HG02938 (cell line): ENCODE results near the gene TIAM2.
A peak's percentile ranks its signal among the peaks of the same experiment; 100 is the strongest.

Source experiments
- ATAC-seq: cut with Tn5 transposase; IDR thresholded peaks from one replicate; pipeline ENCODE4 v1.9.1; 2021; ENCODE audit warnings: mild to moderate bottlenecking, moderate library complexity; ENCODE audit not compliant: unreplicated experiment

TIAM2 gene

GRCh38 chr6:155023717-155024116, 28.6 kb downstream of the TIAM2 start:
- ATAC-seq, result no peak

- ATAC-seq, result no peak
Measured at GRCh38 chr6:155024391-155025027, 29.4 kb downstream of the TIAM2 start.

- no peak for ATAC-seq
Measured at GRCh38 chr6:155026022-155026705, 31.0 kb downstream of the TIAM2 start.

GRCh38 chr6:155026706-155027045, 31.6 kb downstream of the TIAM2 start:
- no peak for ATAC-seq

GRCh38 chr6:155030148-155030720, 35.1 kb downstream of the TIAM2 start:
- ATAC-seq, result no peak

- ATAC-seq, result no peak
Measured at GRCh38 chr6:155031091-155031490, 36.0 kb downstream of the TIAM2 start.

GRCh38 chr6:155033021-155033791, 38.1 kb downstream of the TIAM2 start:
- ATAC-seq, result no peak

- ATAC-seq, result no peak
Measured at GRCh38 chr6:155036907-155037306, 41.8 kb downstream of the TIAM2 start.

- ATAC-seq, result no peak
Measured at GRCh38 chr6:155038104-155038503, 43.0 kb downstream of the TIAM2 start.

- ATAC-seq, result no peak
Measured at GRCh38 chr6:155038527-155038926, 43.4 kb downstream of the TIAM2 start.

- ATAC-seq, result no peak
Measured at GRCh38 chr6:155039618-155040017, 44.5 kb downstream of the TIAM2 start.

- ATAC-seq, result no peak
Measured at GRCh38 chr6:155040154-155040553, 45.0 kb downstream of the TIAM2 start.

GRCh38 chr6:155040901-155041650, 46.0 kb downstream of the TIAM2 start:
- ATAC-seq, result no peak

- ATAC-seq, result no peak
Measured at GRCh38 chr6:155041741-155042279, 46.7 kb downstream of the TIAM2 start.

GRCh38 chr6:155042983-155043382, 47.9 kb downstream of the TIAM2 start:
- no peak for ATAC-seq

GRCh38 chr6:155045561-155046404, 50.7 kb downstream of the TIAM2 start:
- ATAC-seq, result no peak

GRCh38 chr6:155047523-155047922, 52.4 kb downstream of the TIAM2 start:
- no peak for ATAC-seq

- ATAC-seq, result peak; percentile 86
Measured at GRCh38 chr6:155050311-155050710, 55.2 kb downstream of the TIAM2 start.

GRCh38 chr6:155054491-155055250, 59.6 kb downstream of the TIAM2 start:
- no peak for ATAC-seq
